PFSK-1 (cell line): Measurements from ENCODE around the gene DBNL.

Experiments
- FOXP2 ChIP-seq: optimal IDR thresholded peaks from 2 replicates; pipeline ENCODE3; 2011; ENCODE audit warnings: borderline replicate concordance, control low read depth, inconsistent platforms; ENCODE audit not compliant: insufficient read depth; ENCODE audit errors: extremely low read length, extremely low read depth
- POLR2AphosphoS5 ChIP-seq: IDR thresholded peaks from 2 replicates; pipeline ENCODE4 v1.6.1; 2012; ENCODE audit warnings: low read depth, mild to moderate bottlenecking, control low read depth, low read length, moderate library complexity
- SIN3A ChIP-seq: IDR thresholded peaks from 2 replicates; pipeline ENCODE4 v1.6.1; 2012; ENCODE audit warnings: mild to moderate bottlenecking, low read length, moderate library complexity, borderline replicate concordance; ENCODE audit not compliant: insufficient read depth
- TAF1 ChIP-seq: IDR thresholded peaks from 2 replicates; pipeline ENCODE4 v1.6.1; 2012; ENCODE audit warnings: low read length, control low read depth, borderline replicate concordance; ENCODE audit not compliant: insufficient read depth
- TF ChIP-seq, protein P1 (sequence below), 2 experiments: IDR thresholded peaks; 2 replicates each; pipeline versions ENCODE4 v1.6.1 to v1.8.0; 2011 to 2012; ENCODE audit warnings: low read depth in 2 of 2, low read length in 2 of 2, control low read depth in 1 of 2, inconsistent platforms in 1 of 2, mild to moderate bottlenecking in 1 of 2, moderate library complexity in 1 of 2; ENCODE audit not compliant: insufficient read depth in 1 of 2

The DBNL gene

GRCh38 chr7:44057181-44057848 lies 12.8 kb downstream of the DBNL start:
- TF ChIP-seq FOXP2 = no peak
- TF ChIP-seq TAF1 = no peak
- TF ChIP-seq, protein P1, sequence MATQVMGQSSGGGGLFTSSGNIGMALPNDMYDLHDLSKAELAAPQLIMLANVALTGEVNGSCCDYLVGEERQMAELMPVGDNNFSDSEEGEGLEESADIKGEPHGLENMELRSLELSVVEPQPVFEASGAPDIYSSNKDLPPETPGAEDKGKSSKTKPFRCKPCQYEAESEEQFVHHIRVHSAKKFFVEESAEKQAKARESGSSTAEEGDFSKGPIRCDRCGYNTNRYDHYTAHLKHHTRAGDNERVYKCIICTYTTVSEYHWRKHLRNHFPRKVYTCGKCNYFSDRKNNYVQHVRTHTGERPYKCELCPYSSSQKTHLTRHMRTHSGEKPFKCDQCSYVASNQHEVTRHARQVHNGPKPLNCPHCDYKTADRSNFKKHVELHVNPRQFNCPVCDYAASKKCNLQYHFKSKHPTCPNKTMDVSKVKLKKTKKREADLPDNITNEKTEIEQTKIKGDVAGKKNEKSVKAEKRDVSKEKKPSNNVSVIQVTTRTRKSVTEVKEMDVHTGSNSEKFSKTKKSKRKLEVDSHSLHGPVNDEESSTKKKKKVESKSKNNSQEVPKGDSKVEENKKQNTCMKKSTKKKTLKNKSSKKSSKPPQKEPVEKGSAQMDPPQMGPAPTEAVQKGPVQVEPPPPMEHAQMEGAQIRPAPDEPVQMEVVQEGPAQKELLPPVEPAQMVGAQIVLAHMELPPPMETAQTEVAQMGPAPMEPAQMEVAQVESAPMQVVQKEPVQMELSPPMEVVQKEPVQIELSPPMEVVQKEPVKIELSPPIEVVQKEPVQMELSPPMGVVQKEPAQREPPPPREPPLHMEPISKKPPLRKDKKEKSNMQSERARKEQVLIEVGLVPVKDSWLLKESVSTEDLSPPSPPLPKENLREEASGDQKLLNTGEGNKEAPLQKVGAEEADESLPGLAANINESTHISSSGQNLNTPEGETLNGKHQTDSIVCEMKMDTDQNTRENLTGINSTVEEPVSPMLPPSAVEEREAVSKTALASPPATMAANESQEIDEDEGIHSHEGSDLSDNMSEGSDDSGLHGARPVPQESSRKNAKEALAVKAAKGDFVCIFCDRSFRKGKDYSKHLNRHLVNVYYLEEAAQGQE (IDR thresholded peaks at IDR 0.05; ENCODE audit: insufficient read depth in 1 of 2, low read depth in 2 of 2, low read length in 2 of 2) = no peak
- no peak for TF ChIP-seq SIN3A
- no peak for TF ChIP-seq POLR2AphosphoS5

DNA sequence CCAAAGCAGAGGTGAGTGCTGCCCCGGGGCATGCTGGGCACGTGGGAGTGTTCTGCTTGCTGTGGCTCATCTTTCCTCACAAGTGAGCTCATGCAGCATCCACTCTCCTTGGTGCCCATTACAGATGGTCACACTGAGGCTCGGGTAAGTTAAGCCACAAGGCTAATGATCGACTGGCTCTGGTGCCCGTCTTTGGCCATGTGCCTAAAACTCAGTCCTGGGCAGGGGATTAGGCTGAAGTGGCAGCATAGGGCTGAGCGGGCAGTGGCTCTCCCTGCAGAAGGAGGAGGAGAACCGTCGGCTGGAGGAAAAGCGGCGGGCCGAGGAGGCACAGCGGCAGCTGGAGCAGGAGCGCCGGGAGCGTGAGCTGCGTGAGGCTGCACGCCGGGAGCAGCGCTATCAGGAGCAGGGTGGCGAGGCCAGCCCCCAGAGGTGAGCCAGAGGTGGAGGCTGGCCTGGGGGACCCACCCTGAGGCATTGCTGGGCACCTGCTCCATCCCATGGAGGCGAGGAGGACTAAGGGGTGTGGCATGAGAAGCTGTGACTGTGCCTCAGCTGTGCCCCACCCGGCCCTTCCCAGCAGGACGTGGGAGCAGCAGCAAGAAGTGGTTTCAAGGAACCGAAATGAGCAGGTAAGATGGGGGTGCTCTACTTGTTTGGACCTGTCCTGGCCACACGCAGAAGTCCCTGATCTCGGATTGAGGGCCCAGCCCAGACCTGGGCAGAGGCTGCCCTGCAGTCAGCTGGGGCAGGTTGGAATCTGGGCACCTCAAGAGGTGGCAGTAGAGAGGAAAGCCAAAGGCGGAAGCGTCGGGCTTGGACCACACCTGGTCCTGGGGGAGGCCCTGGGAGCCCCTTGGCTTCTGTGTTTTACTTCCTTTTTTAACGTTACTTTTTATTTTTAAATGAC lies 13.6 kb downstream of the DBNL start:
- no peak for TF ChIP-seq FOXP2
- TF ChIP-seq, protein P1 (IDR thresholded peaks at IDR 0.05; ENCODE audit: insufficient read depth in 1 of 2, low read depth in 2 of 2, low read length in 2 of 2) = no peak
- no peak for TF ChIP-seq SIN3A
- TF ChIP-seq TAF1 = no peak
- no peak for TF ChIP-seq POLR2AphosphoS5

DNA sequence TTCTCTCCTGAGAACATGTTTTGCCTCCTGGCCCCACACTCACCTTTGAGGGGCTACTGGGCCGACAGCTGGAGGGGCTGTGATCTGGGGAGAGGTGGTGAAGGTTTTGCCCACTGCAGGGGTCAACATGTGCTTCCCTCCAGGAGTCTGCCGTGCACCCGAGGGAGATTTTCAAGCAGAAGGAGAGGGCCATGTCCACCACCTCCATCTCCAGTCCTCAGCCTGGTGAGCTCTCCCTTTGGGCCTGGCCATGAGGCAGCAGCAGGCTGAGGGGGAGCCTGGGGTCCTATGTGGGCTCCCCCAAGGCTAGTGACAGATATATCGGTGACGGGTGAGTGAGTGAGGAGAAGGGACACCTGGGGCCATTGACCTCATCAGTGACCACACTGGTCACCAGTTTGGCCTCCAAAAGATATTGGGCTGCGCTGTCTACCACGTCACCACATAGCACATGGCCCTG lies 14.3 kb downstream of the DBNL start:
- TF ChIP-seq POLR2AphosphoS5 (no peak), SIN3A (no peak), TAF1 (no peak), FOXP2 (no peak)
- TF ChIP-seq, protein P1 (IDR thresholded peaks at IDR 0.05; ENCODE audit: insufficient read depth in 1 of 2, low read depth in 2 of 2, low read length in 2 of 2) = no peak

DNA sequence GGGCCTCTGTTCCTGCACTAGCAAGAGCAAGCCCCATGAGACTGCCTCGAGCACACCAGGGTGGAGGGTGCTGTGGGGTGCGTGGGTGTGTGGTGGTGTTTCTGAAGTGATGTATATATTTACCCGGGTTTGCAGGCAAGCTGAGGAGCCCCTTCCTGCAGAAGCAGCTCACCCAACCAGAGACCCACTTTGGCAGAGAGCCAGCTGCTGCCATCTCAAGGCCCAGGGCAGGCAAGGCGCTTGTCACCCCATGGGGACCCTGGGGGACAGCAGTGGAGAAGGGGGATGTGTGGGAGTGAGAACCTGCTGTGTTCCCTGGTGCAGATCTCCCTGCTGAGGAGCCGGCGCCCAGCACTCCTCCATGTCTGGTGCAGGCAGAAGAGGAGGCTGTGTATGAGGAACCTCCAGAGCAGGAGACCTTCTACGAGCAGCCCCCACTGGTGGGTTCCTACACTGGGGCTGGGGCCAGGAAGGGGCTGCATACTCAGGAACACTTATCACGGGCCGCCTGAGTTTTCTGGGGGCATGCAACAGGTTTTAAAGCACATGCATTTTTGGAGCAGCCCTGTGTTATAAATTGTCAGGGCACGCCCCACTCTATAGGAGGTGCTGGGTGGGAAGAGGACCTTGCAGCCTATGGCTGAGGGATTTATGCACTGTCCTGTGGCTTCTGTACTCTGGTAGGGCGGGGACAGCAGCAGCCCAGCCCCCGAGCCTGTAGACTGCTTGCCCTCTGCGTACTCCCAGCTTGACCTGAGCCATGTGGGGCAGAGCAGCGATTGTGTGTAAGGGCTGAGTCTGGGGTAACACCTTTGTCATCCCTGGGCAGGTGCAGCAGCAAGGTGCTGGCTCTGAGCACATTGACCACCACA lies 15.0 kb downstream of the DBNL start:
- TF ChIP-seq POLR2AphosphoS5 = no peak

DNA sequence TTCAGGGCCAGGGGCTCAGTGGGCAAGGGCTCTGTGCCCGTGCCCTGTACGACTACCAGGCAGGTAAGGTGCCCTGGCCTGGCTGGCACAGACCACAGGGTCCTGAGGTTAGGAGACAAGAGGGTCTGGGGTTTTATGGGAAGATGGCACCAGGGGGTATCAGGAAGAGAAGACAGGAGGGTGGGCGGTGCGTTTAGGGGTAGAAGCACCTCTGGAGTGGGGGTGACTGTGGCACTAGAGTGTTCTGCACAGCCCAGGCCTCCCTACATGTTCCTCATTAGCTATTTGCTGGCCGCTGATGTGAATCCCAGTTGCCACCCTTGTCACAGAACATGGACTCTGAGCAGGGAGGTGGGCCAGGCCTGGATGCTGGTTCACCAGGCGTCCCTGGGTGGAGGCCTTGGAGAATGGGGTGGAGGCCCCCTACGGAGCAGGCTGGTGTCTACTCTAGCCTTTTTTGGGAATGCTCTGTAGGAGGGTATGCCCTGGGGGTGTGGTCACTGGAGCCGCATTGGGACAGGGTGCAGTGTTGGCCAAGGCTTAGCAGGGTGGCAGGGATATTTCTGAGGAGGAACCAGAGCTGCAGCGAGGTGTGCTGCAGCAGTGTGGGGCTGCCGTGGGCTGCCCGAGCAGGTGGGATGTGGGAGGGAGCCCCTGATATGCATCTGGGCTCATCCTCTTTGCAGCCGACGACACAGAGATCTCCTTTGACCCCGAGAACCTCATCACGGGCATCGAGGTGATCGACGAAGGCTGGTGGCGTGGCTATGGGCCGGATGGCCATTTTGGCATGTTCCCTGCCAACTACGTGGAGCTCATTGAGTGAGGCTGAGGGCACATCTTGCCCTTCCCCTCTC lies 15.8 kb downstream of the DBNL start:
- TF ChIP-seq TAF1 (no peak), POLR2AphosphoS5 (no peak), SIN3A (no peak), FOXP2 (no peak)
- TF ChIP-seq, protein P1 (IDR thresholded peaks at IDR 0.05; ENCODE audit: insufficient read depth in 1 of 2, low read depth in 2 of 2, low read length in 2 of 2) = no peak
